Brain microvascular endothelial cell (primary cell): ENCODE results near the gene CBFA2T3.

Experiments
- DNase-seq: peaks from one replicate; pipeline ENCODE4 v3.0.0-alpha.2; 2020
- H3K27ac ChIP-seq: fragments of 250-450 bp; sonication (Bioruptor Pico); 2 replicates; pipeline ENCODE4 v1.5.1; 2020; ENCODE audit warnings: mild to moderate bottlenecking, moderate library complexity
- H3K27me3 ChIP-seq: fragments of 250-450 bp; sonication (Bioruptor Pico); replicated peaks from 2 replicates; pipeline ENCODE4 v1.5.1; 2020; ENCODE audit warnings: mild to moderate bottlenecking
- H3K36me3 ChIP-seq: fragments of 250-450 bp; sonication (Bioruptor Pico); replicated peaks from 2 replicates; pipeline ENCODE4 v1.5.1; 2020; ENCODE audit warnings: mild to moderate bottlenecking
- H3K4me3 ChIP-seq: 2 replicates; pipeline ENCODE4 v1.5.1; 2011; ENCODE audit warnings: low read depth, mild to moderate bottlenecking, control low read depth, low read length, moderate library complexity
- in situ Hi-C: cut with HindIII; loops from 2 replicates; pipeline ENCODE4 v1.10.0; 2017; ENCODE audit warnings: low sequenced_read_pairs, low pct_ligation_motif_present
- TF ChIP-seq, protein P1 (sequence below): IDR thresholded peaks from 2 replicates; pipeline ENCODE4 v1.5.1; 2011; ENCODE audit warnings: low read depth, mild to moderate bottlenecking, moderate library complexity, low read length, control low read depth, inconsistent platforms; ENCODE audit errors: missing control alignments

Gene CBFA2T3

DNA sequence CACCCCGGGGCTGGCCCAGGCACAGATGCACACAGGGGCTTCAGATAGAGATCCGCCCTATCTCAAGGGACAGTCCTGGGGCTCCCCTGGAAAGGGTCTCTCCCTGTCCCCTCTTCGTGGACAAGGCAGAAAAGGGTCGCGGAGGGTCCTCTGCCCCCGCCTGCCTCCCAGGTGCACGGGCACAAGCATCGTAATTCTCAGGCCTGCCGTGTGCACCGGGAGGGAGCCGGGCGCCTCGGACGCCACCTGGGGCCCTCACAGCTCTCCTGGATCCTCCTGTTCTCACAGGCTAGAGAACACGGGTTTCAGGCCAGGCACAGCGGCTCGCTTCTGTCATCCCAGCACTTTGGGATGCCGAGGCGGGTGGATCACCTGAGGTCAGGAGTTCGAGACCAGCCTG is 98.7 kb downstream of the CBFA2T3 start:
- Histone ChIP-seq H3K27me3 (peaks cover 33% of the 10 kb centered on the region), H3K27ac (no peak overlapping the region), H3K4me3 (no peak overlapping the region), H3K36me3 (no peaks in the 10 kb centered on the region)
- TF ChIP-seq, protein P1, sequence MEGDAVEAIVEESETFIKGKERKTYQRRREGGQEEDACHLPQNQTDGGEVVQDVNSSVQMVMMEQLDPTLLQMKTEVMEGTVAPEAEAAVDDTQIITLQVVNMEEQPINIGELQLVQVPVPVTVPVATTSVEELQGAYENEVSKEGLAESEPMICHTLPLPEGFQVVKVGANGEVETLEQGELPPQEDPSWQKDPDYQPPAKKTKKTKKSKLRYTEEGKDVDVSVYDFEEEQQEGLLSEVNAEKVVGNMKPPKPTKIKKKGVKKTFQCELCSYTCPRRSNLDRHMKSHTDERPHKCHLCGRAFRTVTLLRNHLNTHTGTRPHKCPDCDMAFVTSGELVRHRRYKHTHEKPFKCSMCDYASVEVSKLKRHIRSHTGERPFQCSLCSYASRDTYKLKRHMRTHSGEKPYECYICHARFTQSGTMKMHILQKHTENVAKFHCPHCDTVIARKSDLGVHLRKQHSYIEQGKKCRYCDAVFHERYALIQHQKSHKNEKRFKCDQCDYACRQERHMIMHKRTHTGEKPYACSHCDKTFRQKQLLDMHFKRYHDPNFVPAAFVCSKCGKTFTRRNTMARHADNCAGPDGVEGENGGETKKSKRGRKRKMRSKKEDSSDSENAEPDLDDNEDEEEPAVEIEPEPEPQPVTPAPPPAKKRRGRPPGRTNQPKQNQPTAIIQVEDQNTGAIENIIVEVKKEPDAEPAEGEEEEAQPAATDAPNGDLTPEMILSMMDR: no peak
- no peak for DNase-seq
- in situ Hi-C loops: no loop called here

DNA sequence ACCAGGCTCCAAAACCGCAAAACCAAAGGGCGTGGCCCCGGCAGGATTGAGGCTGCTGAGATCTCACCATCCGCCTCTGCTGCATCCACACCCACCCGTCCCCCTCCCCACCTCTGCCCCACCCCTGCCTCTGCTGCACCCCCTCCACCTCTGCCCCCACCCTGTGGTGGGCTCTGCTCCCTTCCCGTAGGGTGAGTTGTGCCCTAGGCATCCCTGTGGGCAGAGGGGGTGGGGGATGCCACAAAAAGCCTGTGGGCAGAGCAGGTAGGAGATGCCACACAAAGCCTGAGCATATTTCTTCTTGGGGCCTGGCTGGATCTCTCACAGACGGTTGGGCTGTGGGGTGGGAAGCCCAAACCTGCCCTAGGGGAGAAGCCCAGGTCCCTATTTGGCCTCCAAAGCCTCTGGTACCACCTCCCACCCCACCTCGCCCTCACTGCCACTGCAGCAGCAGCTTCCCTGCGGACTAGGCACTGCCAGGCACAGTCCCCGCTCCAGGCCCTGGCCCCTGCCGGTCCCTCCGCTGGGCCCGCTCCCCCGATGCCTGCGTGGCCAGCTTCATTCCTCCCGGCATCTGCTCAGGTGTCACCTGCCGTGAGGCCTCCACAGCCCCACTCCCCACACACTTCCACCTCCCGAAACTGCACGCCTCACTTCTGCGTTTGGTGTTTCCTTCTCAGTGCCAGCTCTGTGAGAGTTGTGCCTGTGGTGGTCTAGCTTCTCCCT is 99.3 kb downstream of the CBFA2T3 start:
- TF ChIP-seq, protein P1: no peak
- Histone ChIP-seq H3K4me3 (no peak overlapping the region), H3K27me3 (peaks cover 33% of the 10 kb centered on the region), H3K27ac (no peak overlapping the region), H3K36me3 (no peaks in the 10 kb centered on the region)
- DNase-seq: no peak
- in situ Hi-C loops: no loop called here

DNA sequence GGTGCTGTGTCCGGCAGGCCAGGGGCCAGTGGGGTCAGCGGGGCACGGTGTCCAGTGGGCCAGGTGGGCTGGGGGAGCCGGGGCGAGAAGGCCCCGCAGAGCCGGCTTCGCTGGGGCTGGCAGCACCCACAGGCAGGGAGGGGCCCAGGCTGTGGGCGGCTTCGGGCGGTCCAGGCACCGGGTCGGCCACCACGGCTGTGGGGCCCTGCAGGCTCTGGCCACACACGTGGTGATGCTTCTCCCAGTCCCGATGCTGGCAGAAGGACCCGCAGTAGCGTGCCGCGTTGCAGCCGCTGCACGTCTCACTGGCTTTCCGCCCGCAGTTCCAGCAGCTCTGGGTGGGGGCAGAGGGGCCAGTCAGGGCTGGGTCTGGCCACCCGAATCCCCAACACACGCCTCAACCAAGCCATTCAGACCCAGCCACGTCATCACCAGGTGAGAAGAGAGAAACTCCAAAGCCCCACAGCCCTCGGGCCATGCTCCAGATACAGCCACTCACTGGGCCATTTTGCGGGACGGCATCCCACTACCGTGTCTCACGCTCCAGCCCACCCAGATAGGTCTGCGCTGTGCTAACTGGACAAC is 100.0 kb downstream of the CBFA2T3 start:
- Histone ChIP-seq H3K27ac (no peak overlapping the region), H3K36me3 (no peaks in the 10 kb centered on the region), H3K4me3 (no peak overlapping the region), H3K27me3 (peaks cover 33% of the 10 kb centered on the region)
- no peak for DNase-seq
- in situ Hi-C loops: no loop called here
- TF ChIP-seq, protein P1: no peak

DNA sequence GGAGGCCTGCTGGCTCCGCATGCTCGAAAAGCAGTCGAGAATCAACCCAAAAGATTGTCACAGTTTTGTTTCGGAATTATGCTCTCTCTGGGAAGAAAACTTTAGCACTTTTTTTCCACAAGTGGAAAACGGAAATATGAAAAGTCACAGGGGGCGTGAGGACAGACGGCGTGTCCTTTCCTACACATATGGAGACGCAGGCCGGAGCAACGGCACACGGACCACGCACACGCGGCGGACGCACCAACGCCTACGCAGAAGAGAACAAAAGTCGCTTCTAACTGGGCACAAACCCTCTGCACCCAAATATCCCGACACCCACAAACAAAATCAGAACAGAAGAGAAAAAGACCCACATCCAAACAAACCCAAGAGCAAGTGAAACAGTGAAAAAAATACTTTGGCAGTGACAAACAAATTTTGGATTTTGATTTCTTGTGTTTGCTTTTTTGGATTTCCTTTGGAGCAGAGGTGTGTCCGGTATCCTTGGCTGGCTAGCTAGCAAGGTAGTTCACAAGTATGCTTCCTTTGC is 101.2 kb downstream of the CBFA2T3 start:
- DNase-seq: no peak
- Histone ChIP-seq H3K27ac (no peak overlapping the region), H3K4me3 (no peak overlapping the region), H3K27me3 (peaks cover 20% of the 10 kb centered on the region), H3K36me3 (no peaks in the 10 kb centered on the region)
- in situ Hi-C loops: no loop called here
- TF ChIP-seq, protein P1: no peak

DNA sequence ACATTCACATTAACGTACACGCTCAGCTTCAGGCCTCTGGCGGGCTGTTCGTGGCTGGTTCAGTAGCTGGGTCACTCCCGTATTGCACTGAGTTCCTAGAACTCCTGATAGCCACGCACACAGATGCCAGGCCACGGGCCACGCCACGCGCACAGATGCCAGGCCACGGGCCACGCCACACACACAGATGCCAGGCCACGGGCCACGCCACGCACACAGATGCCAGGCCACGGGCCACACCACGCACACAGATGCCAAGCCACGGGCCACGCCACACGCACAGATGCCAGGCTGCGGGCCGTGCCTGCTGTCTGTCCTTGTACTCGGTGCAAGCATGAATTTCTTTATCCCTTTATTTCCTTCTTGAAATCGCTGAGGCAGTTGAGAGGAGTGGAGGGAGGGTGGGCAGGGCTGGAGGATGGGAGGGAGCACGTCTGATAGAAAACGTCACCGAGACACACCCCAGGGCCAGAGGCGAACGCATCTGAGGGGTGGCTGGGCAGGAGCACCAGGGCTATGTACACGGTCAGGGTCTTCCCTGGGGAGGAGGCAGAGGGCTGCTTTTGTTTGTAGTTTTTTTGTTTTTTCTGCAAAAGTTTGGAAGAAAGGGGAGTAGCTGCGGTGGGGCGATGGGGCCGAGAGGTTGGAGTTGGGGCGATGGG is 101.9 kb downstream of the CBFA2T3 start:
- in situ Hi-C loops: no loop called here
- Histone ChIP-seq H3K4me3 (no peak overlapping the region), H3K27ac (no peak overlapping the region), H3K27me3 (peaks cover 16% of the 10 kb centered on the region), H3K36me3 (no peaks in the 10 kb centered on the region)
- TF ChIP-seq, protein P1: no peak
- DNase-seq: no peak
